Naive thymus-derived CD4-positive, alpha-beta T cell (primary cell): ENCODE results near the gene STX5. TPM values are rescaled to one million over a fixed set of nuclear protein-coding genes. Genes with fewer than 3 reads are reported as not detected.

Experiments used
- ATAC-seq: fragments of 150-1000 bp; cut with Tn5 transposase; 2 replicates; pipeline ENCODE4 v1.10.0; 2021; ENCODE audit warnings: mild to moderate bottlenecking, moderate library complexity
- CTCF ChIA-PET: fragments of 350-600 bp; sonication (Branson Sonifier 250); formaldehyde crosslinking; loops from one replicate; lab custom pipeline; 2021; ENCODE audit warnings: antibody characterized with exemption; lab: Charles Lee
- POLR2A ChIA-PET: fragments of 350-600 bp; sonication (Branson Sonifier 250); formaldehyde crosslinking; loops from one replicate; lab custom pipeline; 2021; ENCODE audit warnings: antibody characterized with exemption, inconsistent platforms; lab: Charles Lee
- DNase-seq, 9 donors: peaks; one replicate each; pipeline versions ENCODE4 v3.0.0 to v3.0.0-alpha.2; 2020 to 2022; ENCODE audit warnings: mixed read lengths in 1 of 9
- H3K27ac ChIP-seq: one replicate; pipeline ENCODE4 v1.7.0; 2013; ENCODE audit warnings: mild to moderate bottlenecking, low read depth, low read length, moderate library complexity
- H3K27me3 ChIP-seq, 2 donors: one replicate each; pipeline ENCODE4 v1.7.0; 2013; ENCODE audit warnings: low read length in 2 of 2, mild to moderate bottlenecking in 2 of 2, moderate library complexity in 2 of 2; ENCODE audit not compliant: control insufficient read depth in 2 of 2, insufficient read depth in 2 of 2
- H3K36me3 ChIP-seq, 3 experiments: 1 replicate in 2 of 3; 2 replicates in 1 of 3; pipeline ENCODE4 v1.7.0; 2013; ENCODE audit warnings: low read length in 3 of 3, mild to moderate bottlenecking in 3 of 3, moderate library complexity in 1 of 3; ENCODE audit not compliant: insufficient read depth in 3 of 3, control insufficient read depth in 2 of 3
- H3K4me1 ChIP-seq, 2 donors: one replicate each; pipeline ENCODE4 v1.7.0; 2013; ENCODE audit warnings: low read length in 2 of 2, mild to moderate bottlenecking in 2 of 2, moderate library complexity in 1 of 2; ENCODE audit not compliant: control insufficient read depth in 2 of 2, insufficient read depth in 2 of 2
- H3K4me3 ChIP-seq: 2 replicates; pipeline ENCODE4 v1.7.0; 2013; ENCODE audit warnings: mild to moderate bottlenecking, low read length
- H3K9me3 ChIP-seq, 3 experiments: 1 replicate in 2 of 3; 2 replicates in 1 of 3; pipeline ENCODE4 v1.7.0; 2013; ENCODE audit warnings: low read length in 3 of 3; ENCODE audit not compliant: control insufficient read depth in 2 of 3
- H3K27ac Mint-ChIP-seq, 9 donors: one replicate each; pipeline ENCODE4 v1.8.0; 2020 to 2022; ENCODE audit warnings: mixed read lengths in 9 of 9, mild to moderate bottlenecking in 8 of 9, moderate library complexity in 5 of 9, inconsistent platforms in 2 of 9
- H3K27me3 Mint-ChIP-seq, 5 donors: one replicate each; pipeline ENCODE4 v1.8.0; 2021 to 2022; ENCODE audit warnings: mixed read lengths in 5 of 5, mild to moderate bottlenecking in 1 of 5
- H3K36me3 Mint-ChIP-seq, 5 donors: one replicate each; pipeline ENCODE4 v1.8.0; 2020 to 2022; ENCODE audit warnings: mixed read lengths in 5 of 5, mild to moderate bottlenecking in 3 of 5, inconsistent platforms in 1 of 5
- H3K4me1 Mint-ChIP-seq, 7 donors: one replicate each; pipeline ENCODE4 v1.8.0; 2020 to 2022; ENCODE audit warnings: mixed read lengths in 7 of 7, mild to moderate bottlenecking in 3 of 7, inconsistent platforms in 1 of 7
- H3K4me3 Mint-ChIP-seq, 10 donors: one replicate each; pipeline ENCODE4 v1.8.0; 2020 to 2022; ENCODE audit warnings: mild to moderate bottlenecking in 10 of 10, mixed read lengths in 10 of 10, moderate library complexity in 6 of 10, inconsistent platforms in 2 of 10
- H3K9me3 Mint-ChIP-seq, 11 donors: one replicate each; pipeline ENCODE4 v1.8.0; 2020 to 2022; ENCODE audit warnings: mixed read lengths in 11 of 11, mild to moderate bottlenecking in 4 of 11, inconsistent platforms in 1 of 11, moderate library complexity in 1 of 11
- intact Hi-C, 2 donors: fragments of 100-400 bp; cut with micrococcal nuclease; formaldehyde crosslinking; loops; one replicate each; pipeline ENCODE4 v1.15.1; 2023
- polyA plus RNA-seq, 2 donors: library from polyadenylated mRNA; unstranded; fragments of 300-500 nt; fragmentation: Illumina TruSeq; gene quantifications; one replicate each; pipeline ENCODE4 v1.2.3, GENCODE V29; 2021
- total RNA-seq, 6 experiments: library from RNA in 5 of 6; stranded (reverse) in 5 of 6; gene quantifications; 1 replicate in 5 of 6; 2 replicates in 1 of 6; pipeline ENCODE4 v1.2.3 and lab custom pipeline; 2021 to 2026

The STX5 gene, protein sequence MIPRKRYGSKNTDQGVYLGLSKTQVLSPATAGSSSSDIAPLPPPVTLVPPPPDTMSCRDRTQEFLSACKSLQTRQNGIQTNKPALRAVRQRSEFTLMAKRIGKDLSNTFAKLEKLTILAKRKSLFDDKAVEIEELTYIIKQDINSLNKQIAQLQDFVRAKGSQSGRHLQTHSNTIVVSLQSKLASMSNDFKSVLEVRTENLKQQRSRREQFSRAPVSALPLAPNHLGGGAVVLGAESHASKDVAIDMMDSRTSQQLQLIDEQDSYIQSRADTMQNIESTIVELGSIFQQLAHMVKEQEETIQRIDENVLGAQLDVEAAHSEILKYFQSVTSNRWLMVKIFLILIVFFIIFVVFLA
- 100 to 1,000 TPM in 2 of 5 experiments, 10 to 100 TPM in 3; 47.0 to 152 (median 57.3) TPM for total RNA-seq
- 10 to 100 TPM; 23.8 to 32.8 TPM for polyA plus RNA-seq
- total RNA-seq (lab: John Stamatoyannopoulos, UW) = 139 reads per million, percentile 89 among the genes with 10 or more reads in this experiment

DNA sequence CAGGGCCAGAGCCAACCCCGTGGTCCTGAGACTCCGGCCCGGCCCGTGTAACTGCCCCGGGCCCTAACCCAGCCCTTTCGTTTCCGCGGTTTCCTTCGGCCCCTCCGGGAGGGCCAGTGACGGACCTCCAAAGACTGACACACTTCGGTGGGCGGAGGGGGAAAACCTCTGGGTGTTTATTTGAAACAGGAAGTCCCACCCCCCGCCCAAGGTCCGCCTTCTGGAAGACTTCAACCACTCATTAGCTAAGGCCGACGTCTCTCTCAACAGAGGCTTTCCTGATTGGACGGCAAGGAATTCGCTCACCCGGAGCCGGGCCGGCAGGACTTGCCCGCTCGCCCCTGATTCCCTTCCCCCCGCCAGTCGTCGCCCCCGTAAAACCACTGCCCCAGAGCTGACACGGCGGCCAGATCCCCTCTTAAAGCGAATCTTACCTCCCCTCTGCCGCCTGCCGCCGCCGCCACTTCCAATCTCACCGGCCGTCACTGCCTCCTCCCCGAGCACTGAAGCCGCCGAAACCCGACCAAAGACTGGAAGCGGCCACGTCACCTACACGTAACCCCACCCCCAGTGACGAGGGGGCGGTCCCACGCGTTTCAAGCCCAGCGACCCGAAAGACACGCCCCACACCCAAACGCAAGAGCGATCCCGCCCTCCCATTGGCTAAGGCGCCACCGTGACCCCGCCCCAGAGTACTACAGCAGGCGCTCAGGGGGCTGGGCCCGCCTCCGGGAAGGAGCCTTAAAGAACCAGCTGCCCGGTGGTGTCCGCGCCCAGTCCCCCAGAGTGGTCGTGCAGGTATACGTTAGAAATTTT is at the start of gene STX5:
TSS of gene STX5 (minus strand) at position 532 of the 816 bp plus-strand sequence. CDS start 808 bp downstream, outside the sequence.
- Mint-ChIP-seq H3K27me3 (no peaks in the 10 kb centered on the region), H3K36me3 (peaks cover 7 to 25% (median 9%) of the 10 kb centered on the region in 5 donors), H3K9me3 (no peaks in the 10 kb centered on the region), H3K27ac (peak within 1 kb of the TSS; percentile 93 to 100 (median 99)), H3K4me1 (peaks cover 15 to 57% (median 45%) of the 10 kb centered on the region in 7 donors), H3K4me3 (peak within 1 kb of the TSS; percentile 87 to 99 (median 96))
- peak; percentile 96 to 100 (median 99) for DNase-seq
- ATAC-seq = peak; percentile 98
- POLR2A ChIA-PET = interaction anchor here (0.6 to 7.5 kb wide), 39 partner anchors 9 to 807 kb away, joined by 3 to 122 read pairs (median 5); partner anchors contain the start of genes C11orf98, CSKMT, HNRNPUL2 and INTS5
- intact Hi-C loops = loop anchor here (1.0 to 5.0 kb wide), 13 partner anchors 8 to 239 kb away; partner anchors contain the start of genes HNRNPUL2 (in 2 of the 2), NXF1 (in 2 of the 2), TMEM179B (in 2 of the 2) and TMEM223 (in 2 of the 2)
- Histone ChIP-seq H3K36me3 (peaks cover 4 to 55% (median 16%) of the 10 kb centered on the region in 3 experiments), H3K9me3 (no peaks in the 10 kb centered on the region), H3K4me3 (peak within 1 kb of the TSS; percentile 95), H3K27ac (peak within 1 kb of the TSS; percentile 99), H3K27me3 (no peaks in the 10 kb centered on the region), H3K4me1 (peaks cover 16% of the 10 kb centered on the region in 2 donors)
- CTCF ChIA-PET = interaction anchor here (0.6 to 1.3 kb wide), 4 partner anchors 45 to 275 kb away, joined by 3 to 6 read pairs (median 3); partner anchors contain the start of gene SLC3A2

DNA sequence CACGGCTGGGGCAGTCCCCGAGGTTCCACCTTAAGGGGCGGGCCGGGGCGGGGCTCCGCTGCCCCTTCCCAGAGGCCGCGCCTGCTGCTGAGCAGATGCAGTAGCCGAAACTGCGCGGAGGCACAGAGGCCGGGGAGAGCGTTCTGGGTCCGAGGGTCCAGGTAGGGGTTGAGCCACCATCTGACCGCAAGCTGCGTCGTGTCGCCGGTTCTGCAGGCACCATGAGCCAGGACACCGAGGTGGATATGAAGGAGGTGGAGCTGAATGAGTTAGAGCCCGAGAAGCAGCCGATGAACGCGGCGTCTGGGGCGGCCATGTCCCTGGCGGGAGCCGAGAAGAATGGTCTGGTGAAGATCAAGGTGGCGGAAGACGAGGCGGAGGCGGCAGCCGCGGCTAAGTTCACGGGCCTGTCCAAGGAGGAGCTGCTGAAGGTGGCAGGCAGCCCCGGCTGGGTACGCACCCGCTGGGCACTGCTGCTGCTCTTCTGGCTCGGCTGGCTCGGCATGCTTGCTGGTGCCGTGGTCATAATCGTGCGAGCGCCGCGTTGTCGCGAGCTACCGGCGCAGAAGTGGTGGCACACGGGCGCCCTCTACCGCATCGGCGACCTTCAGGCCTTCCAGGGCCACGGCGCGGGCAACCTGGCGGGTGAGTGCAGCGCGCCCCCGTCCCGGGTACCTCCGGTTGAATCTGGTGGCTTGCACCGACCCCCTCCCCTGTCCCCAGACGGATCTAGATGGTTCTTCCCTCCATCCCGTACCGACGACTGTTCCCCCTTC is 49.1 kb upstream of the STX5 start, which contains the start of gene SLC3A2:
TSS of gene SLC3A2 (plus strand) at position 94 of the 776 bp plus-strand sequence. CDS start at position 222, 128 bp downstream.
- peak within 1 kb of the TSS; percentile 98 to 100 (median 100) for H3K4me3 Mint-ChIP-seq
- POLR2A ChIA-PET = interaction anchor here (0.5 to 5.1 kb wide), 44 partner anchors 9 to 1436 kb away, joined by 3 to 99 read pairs (median 4); partner anchors contain the start of genes C11orf98, CSKMT, EEF1G and HNRNPUL2
- intact Hi-C loops = loop anchor here (1.0 to 5.0 kb wide), 22 partner anchors 19 to 801 kb away; partner anchors contain the start of genes HNRNPUL2 (in 2 of the 2), NXF1 (in 2 of the 2), ZBTB3 (in 2 of the 2) and EEF1G (in 1 of the 2)

DNA sequence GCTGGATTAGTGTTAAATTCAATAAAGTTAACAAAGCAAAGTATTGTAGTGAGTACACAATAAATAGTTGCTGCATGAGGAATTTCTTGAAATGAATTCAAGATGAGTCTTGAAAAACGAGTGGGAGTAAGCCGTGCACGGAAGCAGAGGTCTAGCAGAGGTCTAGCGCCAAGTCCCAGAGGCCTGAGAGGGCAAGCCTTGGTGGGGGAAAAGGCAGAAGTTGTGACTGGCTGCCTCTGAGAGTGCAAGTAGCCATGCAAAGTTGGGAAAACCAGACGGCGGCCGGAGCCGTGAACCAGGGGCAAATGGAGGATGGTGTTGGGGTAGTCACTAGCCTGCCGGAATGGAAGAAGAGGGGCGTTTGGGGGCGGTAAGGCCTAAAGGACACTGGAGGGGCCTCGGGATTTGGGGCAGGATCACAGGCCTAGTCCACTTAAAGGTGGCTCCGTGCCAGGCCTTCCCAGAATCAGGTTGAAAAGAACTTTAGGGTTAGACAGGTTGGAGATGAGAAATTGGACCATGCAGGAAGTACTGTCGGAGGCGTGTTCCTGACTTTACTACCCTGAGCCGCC is 48.5 kb upstream of the STX5 start:
- Histone ChIP-seq H3K4me3 (peak overlapping the region; percentile 97), H3K36me3 (peaks cover 10 to 34% (median 25%) of the 10 kb centered on the region in 3 experiments), H3K27ac (peak overlapping the region; percentile 94), H3K27me3 (no peaks in the 10 kb centered on the region), H3K4me1 (peaks cover 34 to 35% of the 10 kb centered on the region in 2 donors), H3K9me3 (no peaks in the 10 kb centered on the region)
- peaks cover 0 to 4% (median 0%) of the 10 kb centered on the region in 5 donors for H3K27me3 Mint-ChIP-seq
- peaks cover 5 to 36% (median 25%) of the 10 kb centered on the region in 5 donors for H3K36me3 Mint-ChIP-seq
- intact Hi-C loops = loop anchor here (1.0 to 5.0 kb wide), 10 partner anchors 24 to 802 kb away; partner anchors contain the start of genes EEF1G (in 1 of the 2), INCENP (in 1 of the 2), RTN3 (in 1 of the 2) and UBXN1 (in 1 of the 2)
- ChIA-PET CTCF (interaction anchor here (0.6 to 3.0 kb wide), 4 partner anchors 24 to 292 kb away, joined by 3 to 15 read pairs (median 4); partner anchors contain the start of gene TMEM179B), POLR2A (interaction anchor here (0.5 to 5.1 kb wide), 29 partner anchors 8 to 1437 kb away, joined by 3 to 99 read pairs (median 9); partner anchors contain the start of genes HNRNPUL2, MTA2, NXF1 and POLR2G)
- peak overlapping the region; percentile 98 to 100 (median 99) for H3K27ac Mint-ChIP-seq
- ATAC-seq (no peak), DNase-seq (peak in 2 of 9 donors; percentile 28 to 61)
- H3K9me3 Mint-ChIP-seq = no peaks in the 10 kb centered on the region
- H3K4me1 Mint-ChIP-seq = peaks cover 33 to 55% (median 48%) of the 10 kb centered on the region in 7 donors
- peak overlapping the region; percentile 98 to 100 (median 100) for H3K4me3 Mint-ChIP-seq

More for the DNA sequence above, 49.1 kb upstream of the STX5 start, which contains the start of gene SLC3A2:
- peak within 1 kb of the TSS; percentile 94 for H3K27ac ChIP-seq
- Mint-ChIP-seq H3K9me3 (no peaks in the 10 kb centered on the region), H3K27ac (peak within 1 kb of the TSS; percentile 98 to 100 (median 99)), H3K27me3 (peaks cover 0 to 4% (median 0%) of the 10 kb centered on the region in 5 donors), H3K4me1 (peaks cover 34 to 60% (median 53%) of the 10 kb centered on the region in 7 donors), H3K36me3 (peaks cover 8 to 41% (median 29%) of the 10 kb centered on the region in 5 donors)
- H3K9me3 ChIP-seq = no peaks in the 10 kb centered on the region
- DNase-seq = peak; percentile 80 to 90 (median 87)
- CTCF ChIA-PET = interaction anchor here (0.6 to 3.0 kb wide), 12 partner anchors 17 to 504 kb away, joined by 3 to 15 read pairs (median 4); partner anchors contain the start of genes C11orf98, CSKMT, STX5 and TEX54
- peaks cover 34 to 35% of the 10 kb centered on the region in 2 donors for H3K4me1 ChIP-seq
- H3K36me3 ChIP-seq = peaks cover 17 to 40% (median 31%) of the 10 kb centered on the region in 3 experiments
- no peaks in the 10 kb centered on the region for H3K27me3 ChIP-seq
- peak within 1 kb of the TSS; percentile 97 for H3K4me3 ChIP-seq
- ATAC-seq = peak; percentile 88

DNA sequence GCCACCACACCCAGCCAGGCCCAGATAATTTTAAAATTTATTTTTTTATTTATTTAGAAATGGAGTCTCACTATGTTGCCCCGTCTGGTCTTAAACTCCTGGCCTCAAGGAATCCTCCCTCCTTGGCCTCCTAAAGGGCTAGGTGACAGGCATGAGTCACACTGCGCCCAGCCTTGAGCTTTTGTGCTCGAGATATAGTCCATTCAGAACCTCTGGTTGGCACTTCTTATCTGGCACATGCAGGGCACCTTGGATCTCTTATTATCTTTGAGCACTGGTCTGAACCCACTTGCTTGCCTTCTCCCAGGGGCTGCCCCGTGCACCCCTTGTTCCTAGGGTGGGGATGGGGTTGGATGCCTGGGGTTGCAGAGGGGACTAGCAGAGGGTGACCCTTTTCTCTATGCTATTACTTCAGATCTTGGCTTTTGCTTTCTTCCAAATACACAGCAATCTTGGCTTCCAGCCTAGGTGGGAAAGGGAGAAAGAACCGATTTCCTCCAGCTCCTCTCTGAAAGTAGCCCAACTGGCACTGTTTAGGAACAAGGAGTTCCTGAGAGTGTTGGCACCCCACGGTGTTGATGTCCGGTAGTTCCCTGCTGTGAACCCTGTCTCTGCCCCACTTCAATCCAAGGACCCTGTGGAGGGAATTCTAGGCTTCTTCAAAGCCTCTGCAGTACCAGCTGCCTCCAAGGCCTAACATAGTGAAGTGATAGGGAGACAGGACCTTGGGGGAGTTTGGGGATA is 47.6 kb upstream of the STX5 start:
- H3K4me1 Mint-ChIP-seq = peaks cover 30 to 50% (median 43%) of the 10 kb centered on the region in 7 donors
- H3K9me3 Mint-ChIP-seq = no peaks in the 10 kb centered on the region
- peaks cover 34 to 35% of the 10 kb centered on the region in 2 donors for H3K4me1 ChIP-seq
- intact Hi-C loops = no loop called here
- ATAC-seq = no peak
- H3K27me3 Mint-ChIP-seq = peaks cover 0 to 4% (median 0%) of the 10 kb centered on the region in 5 donors
- peak overlapping the region; percentile 98 to 100 (median 100) for H3K4me3 Mint-ChIP-seq
- H3K9me3 ChIP-seq = no peaks in the 10 kb centered on the region
- peak overlapping the region in 8 of 9 donors; percentile 28 to 100 (median 99) for H3K27ac Mint-ChIP-seq
- no peaks in the 10 kb centered on the region for H3K27me3 ChIP-seq
- ChIA-PET CTCF (interaction anchor here (0.5 to 3.0 kb wide), 2 partner anchors 92 to 205 kb away, joined by 5 to 15 read pairs; partner anchors contain the start of gene TMEM179B), POLR2A (interaction anchor here (0.6 to 5.1 kb wide), 10 partner anchors 13 to 1296 kb away, joined by 3 to 99 read pairs (median 17); partner anchors contain the start of genes POLR2G, TAF6L, TMEM179B and UBXN1)
- H3K4me3 ChIP-seq = no peak overlapping the region
- peaks cover 5 to 31% (median 20%) of the 10 kb centered on the region in 5 donors for H3K36me3 Mint-ChIP-seq
- peak overlapping the region; percentile 94 for H3K27ac ChIP-seq
- DNase-seq = no peak
- peaks cover 6 to 25% (median 20%) of the 10 kb centered on the region in 3 experiments for H3K36me3 ChIP-seq
